GM13976 (cell line): ENCODE measurements around the gene HACD2.

ENCODE experiments used
- DNase-seq: peaks from one replicate; pipeline ENCODE4 v3.0.0; 2012; ENCODE audit warnings: low spot score
- in situ Hi-C: fragments of 300-500 bp; cut with MboI; formaldehyde crosslinking; loops from one replicate; pipeline ENCODE4 v1.12.0; 2022; ENCODE audit warnings: low sequenced_read_pairs, mixed read lengths, inconsistent platforms; ENCODE audit not compliant: unreplicated experiment
- TF ChIP-seq, protein P1 (sequence below): IDR thresholded peaks from 2 replicates; pipeline ENCODE4 v1.5.1; 2012; ENCODE audit warnings: borderline replicate concordance, mild to moderate bottlenecking; ENCODE audit not compliant: insufficient read depth; ENCODE audit errors: extremely low read depth, missing control alignments, control extremely low read depth

Gene HACD2

DNA sequence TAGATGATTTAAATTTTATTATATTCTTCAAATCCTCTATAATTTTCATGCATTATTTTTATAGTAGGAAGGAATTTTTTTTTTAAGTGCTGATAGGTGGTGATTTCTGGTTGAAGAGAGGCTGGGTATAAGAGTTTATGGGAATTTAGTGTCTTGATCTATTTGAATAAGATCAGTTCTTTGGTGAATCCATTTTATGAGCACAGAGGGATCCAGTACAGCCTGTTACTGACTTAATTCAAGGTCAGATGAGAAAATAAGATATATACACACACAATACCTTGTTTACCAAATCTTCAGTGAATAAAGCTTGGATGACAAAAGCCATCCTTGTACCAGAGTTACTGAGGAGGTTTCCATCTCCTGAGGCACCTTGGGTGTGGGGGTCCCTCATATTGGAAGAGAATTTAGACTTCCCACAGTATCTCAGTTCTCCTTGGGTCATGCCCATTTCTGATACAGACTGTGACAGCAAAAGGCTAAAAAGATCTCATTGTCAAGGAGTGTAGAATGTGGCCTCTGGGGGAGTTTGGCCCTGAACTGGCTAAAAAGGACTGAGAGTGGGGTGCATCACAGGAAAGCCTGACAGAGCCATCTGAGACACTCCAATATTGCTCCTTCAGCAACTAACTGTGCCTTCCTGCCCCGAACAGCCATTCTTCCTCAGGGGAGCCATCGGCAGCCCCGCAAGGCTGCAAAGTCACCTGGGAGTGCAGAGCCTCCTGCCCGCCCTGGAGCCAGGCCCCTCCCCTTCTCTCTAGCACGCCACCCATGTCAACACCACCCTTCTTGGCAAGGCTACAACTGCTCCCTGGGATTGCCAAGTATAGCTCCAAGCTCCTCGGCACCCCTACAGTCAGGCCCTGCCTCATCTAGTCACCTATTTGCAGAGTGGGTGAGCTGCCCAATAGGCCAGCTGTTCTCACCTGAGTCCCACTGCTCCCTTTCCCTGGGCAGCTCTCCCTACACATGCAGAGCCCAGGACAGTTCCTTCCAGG is 43.1 kb upstream of the HACD2 start:
- DNase-seq = no peak
- in situ Hi-C loops = no loop called here
- TF ChIP-seq, protein P1, sequence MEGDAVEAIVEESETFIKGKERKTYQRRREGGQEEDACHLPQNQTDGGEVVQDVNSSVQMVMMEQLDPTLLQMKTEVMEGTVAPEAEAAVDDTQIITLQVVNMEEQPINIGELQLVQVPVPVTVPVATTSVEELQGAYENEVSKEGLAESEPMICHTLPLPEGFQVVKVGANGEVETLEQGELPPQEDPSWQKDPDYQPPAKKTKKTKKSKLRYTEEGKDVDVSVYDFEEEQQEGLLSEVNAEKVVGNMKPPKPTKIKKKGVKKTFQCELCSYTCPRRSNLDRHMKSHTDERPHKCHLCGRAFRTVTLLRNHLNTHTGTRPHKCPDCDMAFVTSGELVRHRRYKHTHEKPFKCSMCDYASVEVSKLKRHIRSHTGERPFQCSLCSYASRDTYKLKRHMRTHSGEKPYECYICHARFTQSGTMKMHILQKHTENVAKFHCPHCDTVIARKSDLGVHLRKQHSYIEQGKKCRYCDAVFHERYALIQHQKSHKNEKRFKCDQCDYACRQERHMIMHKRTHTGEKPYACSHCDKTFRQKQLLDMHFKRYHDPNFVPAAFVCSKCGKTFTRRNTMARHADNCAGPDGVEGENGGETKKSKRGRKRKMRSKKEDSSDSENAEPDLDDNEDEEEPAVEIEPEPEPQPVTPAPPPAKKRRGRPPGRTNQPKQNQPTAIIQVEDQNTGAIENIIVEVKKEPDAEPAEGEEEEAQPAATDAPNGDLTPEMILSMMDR = no peak

DNA sequence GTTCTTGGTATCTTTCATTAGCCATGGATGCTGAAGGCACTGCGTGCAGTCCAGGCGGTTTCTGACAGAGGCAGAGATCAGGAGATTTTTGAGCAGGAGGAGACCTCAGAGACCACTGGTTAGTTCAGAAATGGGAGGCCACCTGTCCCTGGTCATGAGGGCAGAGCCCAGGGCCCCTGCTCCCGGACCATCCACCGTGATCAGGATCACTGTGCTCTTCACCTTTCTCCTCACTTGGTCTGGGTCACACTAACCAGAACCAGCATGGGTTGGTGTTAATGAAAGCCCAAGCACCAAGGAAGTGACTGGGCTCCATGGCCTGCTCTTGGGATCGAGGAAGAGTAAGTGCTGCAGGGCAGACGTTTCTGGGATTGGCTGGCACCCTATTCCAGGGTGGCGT is 42.0 kb upstream of the HACD2 start:
- DNase-seq = no peak
- TF ChIP-seq, protein P1 = no peak
- in situ Hi-C loops = no loop called here

DNA sequence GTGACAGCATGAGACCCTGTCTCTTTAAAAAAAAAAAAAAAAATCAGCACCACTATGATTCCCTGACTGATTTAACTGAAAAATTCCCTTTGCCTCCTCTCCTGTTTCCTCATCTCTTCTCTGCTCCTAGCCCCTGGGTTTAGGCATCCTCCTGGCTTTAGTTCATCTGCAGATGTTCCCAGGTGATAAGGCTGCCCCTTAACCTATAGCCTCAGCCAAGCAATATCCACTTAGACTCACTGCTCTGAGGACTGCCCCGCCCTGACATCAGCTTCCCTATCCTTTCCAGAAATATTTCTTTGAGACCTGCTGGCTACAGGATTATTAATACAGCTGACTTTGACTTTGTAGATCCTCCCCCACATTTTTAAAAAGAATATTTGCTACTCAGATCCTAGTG is 39.4 kb upstream of the HACD2 start:
- TF ChIP-seq, protein P1 = no peak
- DNase-seq = no peak
- in situ Hi-C loops = no loop called here

DNA sequence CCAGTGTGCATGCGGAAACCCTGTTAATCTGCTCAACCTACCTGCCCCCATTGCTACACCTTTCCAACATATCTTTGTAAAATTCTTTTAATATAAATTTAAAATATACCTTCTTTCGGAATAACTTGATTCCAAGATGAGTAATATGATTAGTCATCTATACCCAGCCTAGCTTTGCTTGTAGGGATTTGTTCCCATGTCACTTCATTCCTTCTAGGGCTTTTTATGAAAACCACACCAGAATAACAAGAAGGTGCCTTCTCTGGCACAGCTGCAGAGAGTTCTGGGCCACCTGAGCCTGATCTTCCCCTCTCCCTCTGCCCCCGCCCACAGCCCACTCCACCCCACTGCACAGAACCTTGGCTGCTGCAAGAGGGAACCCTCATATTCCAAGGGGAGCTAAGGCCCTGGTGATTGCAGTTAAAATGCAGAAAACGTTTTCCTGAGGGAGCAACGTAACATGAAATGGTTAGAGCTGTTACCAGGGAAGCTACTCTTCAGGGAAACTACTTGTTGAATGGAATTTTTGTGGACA is 38.6 kb upstream of the HACD2 start:
- TF ChIP-seq, protein P1 = no peak
- in situ Hi-C loops = no loop called here
- DNase-seq = no peak

DNA sequence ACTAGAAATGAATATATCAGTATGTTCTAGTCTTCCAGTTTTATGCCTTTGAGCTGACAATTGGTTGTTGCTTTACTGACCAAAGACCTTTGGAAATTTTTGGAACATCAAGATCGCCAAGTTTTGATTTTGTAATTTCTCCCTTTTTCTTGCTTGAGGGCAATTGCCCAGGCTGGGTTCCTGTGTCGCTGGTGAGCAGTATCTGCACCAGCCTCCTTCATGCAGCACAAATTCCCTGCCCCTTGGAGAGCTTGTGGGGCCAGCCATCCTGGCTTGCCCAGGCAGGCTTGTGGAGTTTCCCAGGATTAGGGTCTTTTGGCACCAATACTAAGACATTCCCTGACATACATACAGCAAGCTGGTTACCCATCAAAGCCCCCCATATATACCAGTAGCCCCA is 37.9 kb upstream of the HACD2 start:
- in situ Hi-C loops = no loop called here
- no peak for DNase-seq
- TF ChIP-seq, protein P1 = no peak

DNA sequence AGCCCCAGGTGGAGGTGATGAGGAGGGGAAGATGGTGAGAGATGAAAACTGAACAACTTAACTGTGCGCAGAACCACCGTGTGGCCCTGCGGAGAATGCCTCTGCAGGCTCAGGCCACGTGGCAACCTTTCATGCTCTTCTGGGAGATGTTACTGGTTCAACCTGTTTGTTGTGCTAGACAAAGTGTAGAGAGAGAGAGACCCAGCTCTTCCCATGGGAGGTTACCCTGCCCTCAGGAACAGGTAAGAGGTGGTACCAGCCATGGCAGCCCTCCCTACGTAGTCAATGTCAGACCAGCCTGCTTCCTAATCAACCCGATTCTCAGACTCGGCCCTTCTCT is 37.0 kb upstream of the HACD2 start:
- in situ Hi-C loops = no loop called here
- TF ChIP-seq, protein P1 = no peak
- DNase-seq = no peak
